HepG2 (cell line): ENCODE measurements around the gene LINGO3. TPM values are rescaled to one million over a fixed set of nuclear protein-coding genes. Genes with fewer than 3 reads are reported as not detected.

Source experiments
- ATRX ChIP-seq: sonication (generic); formaldehyde crosslinking; IDR thresholded peaks from 2 replicates; pipeline ENCODE4 v1.4.0; 2020; ENCODE audit warnings: missing genetic modification reagents, borderline replicate concordance
- ELF4 ChIP-seq: sonication (generic); formaldehyde crosslinking; IDR thresholded peaks from 2 replicates; pipeline ENCODE4 v1.5.0; 2020; ENCODE audit warnings: missing genetic modification reagents, mild to moderate bottlenecking, moderate library complexity, borderline replicate concordance
- HNF1A ChIP-seq, 2 experiments: sonication (generic) in 1 of 2; formaldehyde crosslinking in 1 of 2; IDR thresholded peaks; 2 replicates each; pipeline versions ENCODE4 v1.4.0 to v1.6.1; 2016 to 2020; ENCODE audit warnings: borderline replicate concordance in 1 of 2, low read depth in 1 of 2, mild to moderate bottlenecking in 1 of 2, missing genetic modification reagents in 1 of 2
- NR2C2 ChIP-seq: sonication (generic); formaldehyde crosslinking; IDR thresholded peaks from 2 replicates; pipeline ENCODE4 v1.4.0; 2020; ENCODE audit warnings: missing genetic modification reagents, mild to moderate bottlenecking, moderate library complexity, borderline replicate concordance
- PHF21A ChIP-seq: sonication (generic); formaldehyde crosslinking; IDR thresholded peaks from 2 replicates; pipeline ENCODE4 v1.5.0; 2020; ENCODE audit warnings: mild to moderate bottlenecking, missing genetic modification reagents
- SCMH1 ChIP-seq: sonication (generic); formaldehyde crosslinking; IDR thresholded peaks from 2 replicates; pipeline ENCODE4 v1.9.0; 2021; ENCODE audit warnings: missing genetic modification reagents, mild to moderate bottlenecking, borderline replicate concordance
- TFDP2 ChIP-seq: sonication (generic); formaldehyde crosslinking; IDR thresholded peaks from 2 replicates; pipeline ENCODE4 v1.4.0; 2020; ENCODE audit warnings: missing genetic modification reagents
- ZNF10 ChIP-seq: sonication (generic); formaldehyde crosslinking; IDR thresholded peaks from 2 replicates; pipeline ENCODE4 v1.4.0; 2020; ENCODE audit warnings: mild to moderate bottlenecking, low read depth, missing genetic modification reagents, borderline replicate concordance
- ZNF121 ChIP-seq: sonication (generic); formaldehyde crosslinking; IDR thresholded peaks from 2 replicates; pipeline ENCODE4 v1.5.0; 2020; ENCODE audit warnings: mild to moderate bottlenecking, missing genetic modification reagents
- ZNF468 ChIP-seq: sonication (generic); formaldehyde crosslinking; IDR thresholded peaks from 2 replicates; pipeline ENCODE4 v1.8.0; 2022; ENCODE audit warnings: mild to moderate bottlenecking, moderate library complexity, missing genetic modification reagents
- polyA plus RNA-seq, 8 experiments: library from polyadenylated mRNA; depleted of rRNA in 3 of 8; stranded (reverse) in 7 of 8; unstranded in 1 of 8; fragments of >200 nt; fragmentation: Illumina TruSeq in 4 of 8; extraction: Trizol in 4 of 8; gene quantifications; 2 replicates each; pipeline versions ENCODE4 v1.2.1 to v1.2.3, GENCODE V29; 2011 to 2016; ENCODE audit warnings: low read depth in 4 of 8, missing spikeins in 1 of 8, mixed read lengths in 1 of 8; ENCODE audit not compliant: insufficient read depth in 1 of 8
- total RNA-seq, 5 experiments: library from RNA; depleted of rRNA; stranded (reverse); fragments of >200 nt; fragmentation: Illumina TruSeq; extraction: Trizol; gene quantifications; 2 replicates each; pipeline ENCODE4 v1.2.3, GENCODE V29; 2016; ENCODE audit warnings: low read depth in 1 of 5
- TF ChIP-seq, protein P1 (sequence below): sonication (generic); formaldehyde crosslinking; IDR thresholded peaks from 2 replicates; pipeline ENCODE4 v1.4.0; 2020; ENCODE audit warnings: missing genetic modification reagents
- TF ChIP-seq, protein P2 (sequence below), 2 experiments: sonication (generic) in 1 of 2; formaldehyde crosslinking in 1 of 2; IDR thresholded peaks; 2 replicates each; pipeline versions ENCODE4 v1.6.1 to v1.9.0; 2014 to 2022; ENCODE audit warnings: antibody characterized with exemption in 1 of 2, borderline replicate concordance in 1 of 2, inconsistent platforms in 1 of 2, low read depth in 1 of 2, missing genetic modification reagents in 1 of 2

Gene LINGO3
- total and polyA plus RNA-seq, 2 of the 13 experiments (the other 11 are each of a cell fraction or from before 2014, with no cell fraction given), result not detected

GRCh38 chr19:2273356-2274184, 34.4 kb downstream of the LINGO3 start (continued):
- TF ChIP-seq, protein P1, sequence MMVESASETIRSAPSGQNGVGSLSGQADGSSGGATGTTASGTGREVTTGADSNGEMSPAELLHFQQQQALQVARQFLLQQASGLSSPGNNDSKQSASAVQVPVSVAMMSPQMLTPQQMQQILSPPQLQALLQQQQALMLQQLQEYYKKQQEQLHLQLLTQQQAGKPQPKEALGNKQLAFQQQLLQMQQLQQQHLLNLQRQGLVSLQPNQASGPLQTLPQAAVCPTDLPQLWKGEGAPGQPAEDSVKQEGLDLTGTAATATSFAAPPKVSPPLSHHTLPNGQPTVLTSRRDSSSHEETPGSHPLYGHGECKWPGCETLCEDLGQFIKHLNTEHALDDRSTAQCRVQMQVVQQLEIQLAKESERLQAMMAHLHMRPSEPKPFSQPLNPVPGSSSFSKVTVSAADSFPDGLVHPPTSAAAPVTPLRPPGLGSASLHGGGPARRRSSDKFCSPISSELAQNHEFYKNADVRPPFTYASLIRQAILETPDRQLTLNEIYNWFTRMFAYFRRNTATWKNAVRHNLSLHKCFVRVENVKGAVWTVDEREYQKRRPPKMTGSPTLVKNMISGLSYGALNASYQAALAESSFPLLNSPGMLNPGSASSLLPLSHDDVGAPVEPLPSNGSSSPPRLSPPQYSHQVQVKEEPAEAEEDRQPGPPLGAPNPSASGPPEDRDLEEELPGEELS (CRISPR knock-in tag), result no peak
- TF ChIP-seq TFDP2 (CRISPR knock-in tag), result peak; percentile 49
- TF ChIP-seq SCMH1, result no peak
- no peak for TF ChIP-seq ZNF10 (CRISPR knock-in tag)
- TF ChIP-seq ELF4 (CRISPR knock-in tag), result peak; percentile 25; the same call in 1 of the 2 replicates
- TF ChIP-seq ZNF468 (CRISPR knock-in tag), result no peak
- TF ChIP-seq ZNF121 (CRISPR knock-in tag), result peak; percentile 56; the same call in 1 of the 2 replicates
- peak; percentile 99 for TF ChIP-seq NR2C2
- TF ChIP-seq ATRX, result no peak
- TF ChIP-seq, protein P2, sequence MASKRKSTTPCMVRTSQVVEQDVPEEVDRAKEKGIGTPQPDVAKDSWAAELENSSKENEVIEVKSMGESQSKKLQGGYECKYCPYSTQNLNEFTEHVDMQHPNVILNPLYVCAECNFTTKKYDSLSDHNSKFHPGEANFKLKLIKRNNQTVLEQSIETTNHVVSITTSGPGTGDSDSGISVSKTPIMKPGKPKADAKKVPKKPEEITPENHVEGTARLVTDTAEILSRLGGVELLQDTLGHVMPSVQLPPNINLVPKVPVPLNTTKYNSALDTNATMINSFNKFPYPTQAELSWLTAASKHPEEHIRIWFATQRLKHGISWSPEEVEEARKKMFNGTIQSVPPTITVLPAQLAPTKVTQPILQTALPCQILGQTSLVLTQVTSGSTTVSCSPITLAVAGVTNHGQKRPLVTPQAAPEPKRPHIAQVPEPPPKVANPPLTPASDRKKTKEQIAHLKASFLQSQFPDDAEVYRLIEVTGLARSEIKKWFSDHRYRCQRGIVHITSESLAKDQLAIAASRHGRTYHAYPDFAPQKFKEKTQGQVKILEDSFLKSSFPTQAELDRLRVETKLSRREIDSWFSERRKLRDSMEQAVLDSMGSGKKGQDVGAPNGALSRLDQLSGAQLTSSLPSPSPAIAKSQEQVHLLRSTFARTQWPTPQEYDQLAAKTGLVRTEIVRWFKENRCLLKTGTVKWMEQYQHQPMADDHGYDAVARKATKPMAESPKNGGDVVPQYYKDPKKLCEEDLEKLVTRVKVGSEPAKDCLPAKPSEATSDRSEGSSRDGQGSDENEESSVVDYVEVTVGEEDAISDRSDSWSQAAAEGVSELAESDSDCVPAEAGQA (IDR thresholded peaks at IDR 0.05; ENCODE audit: low read depth), result 0 out of 2 replicates have a peak, but pooled peaks have one; percentile 65
- TF ChIP-seq, protein P2 (CRISPR knock-in tag; IDR thresholded peaks at IDR 0.05; ENCODE audit: borderline replicate concordance), result no peak
- TF ChIP-seq HNF1A (IDR thresholded peaks at IDR 0.05; ENCODE audit: low read depth), result no peak
- peak; percentile 53; the same call in 1 of the 2 replicates for TF ChIP-seq HNF1A (CRISPR knock-in tag; IDR thresholded peaks at IDR 0.05; ENCODE audit: borderline replicate concordance)
- TF ChIP-seq PHF21A, result peak; percentile 87
